ENCODE measurements around the gene EEFSEC. TPM values are rescaled to one million over a fixed set of nuclear protein-coding genes. Genes with fewer than 3 reads are reported as not detected.

The EEFSEC gene
- total and polyA plus RNA-seq, 11 donors = 17.5 to 48.0 (median 22.5) TPM

- Histone ChIP-seq H3K4me1 (peaks cover 0 to 15% (median 11%) of the 10 kb centered on the region in 12 donors), H3K9me3 (no peaks in the 10 kb centered on the region), H3K4me3 (peak within 1 kb of the TSS; percentile 70 to 98 (median 86)), H3K27me3 (no peaks in the 10 kb centered on the region), H3K27ac (peak within 1 kb of the TSS; percentile 31 to 90 (median 79)), H3K36me3 (peaks cover 0 to 3% (median 0%) of the 10 kb centered on the region in 9 donors)
- 2 to 5% (median 3%) methylated on average over 23 to 47 of the region's 47 CpGs for WGBS, 4 donors
- intact Hi-C loops (cut with DNase I) = loop anchor here in 5 of 10 donors (1.0 to 5.0 kb wide), 3 partner anchors 29 to 46 kb away; partner anchors contain the start of gene EEFSEC (in 4 of the 5)
- DNase-seq (peak; percentile 98 to 99 (median 98)), ATAC-seq (peak; percentile 100)
- TF ChIP-seq POLR2A (IDR thresholded peaks at IDR 0.05) (peak in 1 of 2 donors; percentile 65), CTCF (IDR thresholded peaks at IDR 0.05) (no peak)
Measured at GRCh38 chr3:128123538-128124368, 29.5 kb upstream of the EEFSEC start, which contains the start of gene RUVBL1. Gene RUVBL1 (minus strand): TSS chr3:128123812. CDS start chr3:128123724, 88 bp downstream.

GRCh38 chr3:128127236-128127635 lies 26.0 kb upstream of the EEFSEC start:
- Histone ChIP-seq H3K27me3 (no peaks in the 10 kb centered on the region), H3K27ac (no peak overlapping the region), H3K4me1 (peaks cover 0 to 14% (median 9%) of the 10 kb centered on the region in 12 donors), H3K9me3 (peaks cover 0 to 2% (median 0%) of the 10 kb centered on the region in 12 donors), H3K36me3 (no peaks in the 10 kb centered on the region), H3K4me3 (no peak overlapping the region)
- ATAC-seq = no peak
- intact Hi-C loops (cut with DNase I) = no loop called here
- TF ChIP-seq POLR2A (IDR thresholded peaks at IDR 0.05) (no peak), CTCF (IDR thresholded peaks at IDR 0.05) (no peak)
- 50 to 73% (median 58%) methylated on average over 2 of the region's 2 CpGs for WGBS, 4 donors
- no peak for DNase-seq

- 35 to 55% (median 40%) methylated on average over 1 of the region's 1 CpG for WGBS, 4 donors
- TF ChIP-seq POLR2A (IDR thresholded peaks at IDR 0.05) (no peak), CTCF (IDR thresholded peaks at IDR 0.05) (no peak)
- Histone ChIP-seq H3K36me3 (no peaks in the 10 kb centered on the region), H3K9me3 (peaks cover 0 to 6% (median 0%) of the 10 kb centered on the region in 12 donors), H3K4me1 (peaks cover 0 to 6% (median under 1%) of the 10 kb centered on the region in 12 donors), H3K27ac (no peak overlapping the region), H3K4me3 (no peak overlapping the region), H3K27me3 (no peaks in the 10 kb centered on the region)
- intact Hi-C loops (cut with DNase I) = no loop called here
- DNase-seq = no peak
- no peak for ATAC-seq
Measured at GRCh38 chr3:128128251-128128650, 25.0 kb upstream of the EEFSEC start.

GRCh38 chr3:128131897-128132646 lies 21.2 kb upstream of the EEFSEC start:
- Histone ChIP-seq H3K9me3 (peaks cover 0 to 6% (median 0%) of the 10 kb centered on the region in 12 donors), H3K4me3 (no peak overlapping the region), H3K36me3 (no peaks in the 10 kb centered on the region), H3K27me3 (no peaks in the 10 kb centered on the region), H3K27ac (no peak overlapping the region), H3K4me1 (no peaks in the 10 kb centered on the region)
- WGBS, 4 donors = 83 to 86% (median 84%) methylated on average over 5 to 7 of the region's 7 CpGs
- TF ChIP-seq POLR2A (IDR thresholded peaks at IDR 0.05) (no peak), CTCF (IDR thresholded peaks at IDR 0.05) (no peak)
- intact Hi-C loops (cut with DNase I) = loop anchor here in 9 of 10 donors (1.0 to 5.0 kb wide), 5 partner anchors 35 to 480 kb away; no protein-coding TSS in a partner anchor
- DNase-seq (no peak), ATAC-seq (no peak)
